Renal cortex interstitium (tissue), 11 donors: ENCODE data around the gene HOXA7. TPM values are rescaled to one million over a fixed set of nuclear protein-coding genes. Genes with fewer than 3 reads are reported as not detected.

Experiments used
- DNase-seq, 11 donors: peaks; one replicate each; pipeline ENCODE4 v3.0.0-alpha.2; 2013; ENCODE audit warnings: low read depth in 9 of 11, low spot score in 4 of 11; ENCODE audit errors: extremely low read depth in 1 of 11
- polyA plus RNA-seq, 3 donors: library from polyadenylated mRNA; unstranded; fragments of 120-200 nt; gene quantifications; one replicate each; pipeline ENCODE4 v1.2.1, GENCODE V29; 2013; ENCODE audit not compliant: insufficient read length in 3 of 3

Gene HOXA7
- polyA plus RNA-seq, 3 donors = 24.3 to 31.7 (median 31.4) TPM

DNA sequence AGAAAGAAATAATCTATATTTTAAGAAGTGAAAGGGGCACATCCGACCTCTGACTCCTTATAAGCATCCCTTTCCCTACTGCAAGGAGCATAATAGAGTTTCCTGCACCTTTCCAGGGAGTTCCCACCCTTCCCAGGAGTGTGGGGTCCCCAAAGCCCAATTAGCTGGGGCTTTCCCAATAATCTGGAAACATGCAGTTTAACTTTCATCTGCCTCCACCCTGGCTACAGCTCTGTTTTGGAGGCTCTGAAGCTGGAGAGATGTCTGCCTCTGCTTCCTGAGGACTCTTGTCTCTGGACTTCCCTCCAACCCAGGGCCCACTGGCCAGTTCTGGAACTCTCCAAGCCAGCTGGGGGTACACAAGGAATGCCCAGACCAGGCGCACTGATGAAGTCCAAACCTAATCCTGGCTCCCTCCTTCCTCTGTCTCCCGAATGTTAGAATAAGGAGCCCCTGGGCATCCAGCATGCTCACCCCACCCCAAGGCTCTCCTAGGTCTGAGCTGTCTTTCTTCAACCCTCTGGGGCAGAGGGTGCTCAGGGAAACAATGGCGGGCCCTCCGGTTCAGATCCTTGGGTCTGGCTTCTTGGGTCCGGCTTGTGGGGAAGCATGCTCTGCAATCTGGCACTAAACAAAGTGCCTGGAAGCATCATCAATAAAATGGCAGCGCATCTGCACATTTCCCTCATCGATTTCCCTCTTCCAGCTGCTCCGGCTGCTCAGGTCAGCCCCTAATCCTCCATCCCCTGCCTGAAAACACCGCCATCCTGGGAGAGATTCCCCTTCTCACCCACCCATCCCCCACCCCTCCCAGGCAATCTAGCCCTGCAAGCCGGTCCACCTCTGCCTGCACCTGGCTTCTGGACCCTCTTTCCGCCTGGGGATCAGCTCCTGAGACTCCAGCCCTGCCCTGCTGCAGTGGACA, 39.3 kb downstream of the HOXA7 start:
- no peak for DNase-seq

DNA sequence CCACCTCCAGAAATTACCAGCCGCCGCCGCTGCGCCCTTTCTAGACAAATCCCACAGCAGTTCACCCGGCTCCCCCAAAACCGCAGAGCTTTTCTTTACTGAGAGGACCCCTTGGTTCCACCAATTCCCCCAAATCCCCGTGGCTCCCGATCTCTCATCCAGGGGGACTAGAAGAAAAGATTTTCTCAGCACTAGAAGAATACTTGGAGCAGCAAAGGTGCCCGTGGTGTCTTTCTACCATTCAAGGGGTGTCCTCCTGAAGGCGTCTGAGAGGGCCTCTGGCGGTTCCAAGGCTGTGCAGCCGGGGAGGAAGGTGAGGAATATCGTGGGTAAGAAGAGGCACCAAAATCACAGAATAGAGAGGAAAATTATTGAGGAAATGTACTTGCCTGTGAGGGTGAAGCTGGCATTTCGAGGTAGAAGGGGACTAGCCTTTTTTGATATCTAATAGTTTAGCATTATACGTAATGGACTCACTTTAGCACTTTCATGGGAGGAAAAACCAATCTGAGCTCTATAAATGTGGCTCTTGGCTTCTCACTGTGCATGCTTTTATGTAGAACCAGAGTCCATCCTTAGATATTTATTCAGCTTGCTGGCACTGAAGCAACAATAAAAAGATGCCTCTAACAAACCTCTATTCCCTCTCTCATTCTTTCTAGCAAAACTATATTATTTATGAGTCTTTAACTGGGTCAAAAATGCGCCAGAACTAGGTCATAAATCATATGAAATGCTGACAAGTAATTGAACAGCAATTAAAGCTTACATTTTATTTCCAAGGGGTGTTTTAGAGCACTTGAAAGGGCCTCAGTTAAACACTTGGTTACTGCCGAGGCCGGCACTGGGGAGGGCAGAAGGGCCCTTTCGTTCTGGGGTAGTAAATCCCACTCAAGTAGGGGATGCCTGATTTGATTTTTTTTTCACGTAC, 40.2 kb downstream of the HOXA7 start:
- no peak for DNase-seq

DNA sequence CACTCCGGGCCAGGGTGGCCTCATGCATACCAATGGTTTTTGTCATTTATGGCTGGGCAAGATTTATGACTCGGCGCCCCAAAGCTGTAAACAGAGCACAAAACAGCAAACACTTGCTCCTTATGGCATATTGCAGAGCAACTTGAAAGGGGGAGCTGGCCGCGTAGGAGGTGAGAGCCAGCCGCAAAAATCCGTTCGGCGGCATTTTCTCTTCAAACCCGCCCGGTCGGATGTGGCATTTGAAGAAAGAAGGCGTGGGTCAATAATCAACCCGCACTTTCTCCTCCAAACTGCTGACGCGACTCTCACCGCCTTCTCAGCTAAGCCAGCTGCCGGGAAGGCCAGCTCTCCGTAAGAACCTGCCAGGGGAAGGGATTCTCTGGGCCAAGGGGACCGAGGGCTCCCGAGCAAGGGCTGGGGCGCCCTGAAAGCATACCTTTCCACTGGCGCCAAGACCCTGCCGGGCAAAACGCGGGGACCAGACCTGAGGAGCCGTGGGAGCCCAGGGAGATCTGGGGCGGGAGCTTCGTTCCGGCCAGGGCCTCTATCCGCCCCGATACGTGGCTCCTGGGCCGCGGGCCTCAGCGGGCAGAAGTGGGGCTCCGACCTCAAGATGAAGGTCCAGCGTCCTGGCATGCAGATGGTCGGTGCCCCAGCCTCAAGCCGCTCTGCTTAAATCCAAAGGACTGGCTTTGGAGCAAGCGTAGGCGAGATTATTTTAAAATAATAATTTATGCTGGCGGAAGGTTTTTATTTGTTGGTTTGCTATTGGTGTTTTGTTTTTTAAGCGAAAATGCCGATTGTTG, 41.1 kb downstream of the HOXA7 start:
- DNase-seq = peak in 5 of 11 donors; percentile 80 to 93 (median 89)

DNA sequence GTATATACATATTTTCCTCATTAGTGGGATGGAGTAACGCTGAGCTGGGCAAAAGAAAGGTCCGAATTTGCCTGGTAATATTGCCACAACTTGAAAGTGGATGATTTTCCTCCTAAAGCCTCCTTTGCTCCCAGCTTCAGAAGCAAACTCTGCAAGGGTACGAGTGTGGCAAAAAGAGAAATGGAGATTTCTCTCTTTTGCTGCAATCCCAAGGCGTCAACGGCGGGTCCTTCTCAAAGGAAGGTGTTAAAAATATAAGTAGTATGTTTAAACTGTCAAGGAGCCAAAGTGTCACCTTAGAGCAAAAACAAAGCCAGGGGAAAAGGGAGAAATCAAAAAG, 41.6 kb downstream of the HOXA7 start:
- DNase-seq = no peak

DNA sequence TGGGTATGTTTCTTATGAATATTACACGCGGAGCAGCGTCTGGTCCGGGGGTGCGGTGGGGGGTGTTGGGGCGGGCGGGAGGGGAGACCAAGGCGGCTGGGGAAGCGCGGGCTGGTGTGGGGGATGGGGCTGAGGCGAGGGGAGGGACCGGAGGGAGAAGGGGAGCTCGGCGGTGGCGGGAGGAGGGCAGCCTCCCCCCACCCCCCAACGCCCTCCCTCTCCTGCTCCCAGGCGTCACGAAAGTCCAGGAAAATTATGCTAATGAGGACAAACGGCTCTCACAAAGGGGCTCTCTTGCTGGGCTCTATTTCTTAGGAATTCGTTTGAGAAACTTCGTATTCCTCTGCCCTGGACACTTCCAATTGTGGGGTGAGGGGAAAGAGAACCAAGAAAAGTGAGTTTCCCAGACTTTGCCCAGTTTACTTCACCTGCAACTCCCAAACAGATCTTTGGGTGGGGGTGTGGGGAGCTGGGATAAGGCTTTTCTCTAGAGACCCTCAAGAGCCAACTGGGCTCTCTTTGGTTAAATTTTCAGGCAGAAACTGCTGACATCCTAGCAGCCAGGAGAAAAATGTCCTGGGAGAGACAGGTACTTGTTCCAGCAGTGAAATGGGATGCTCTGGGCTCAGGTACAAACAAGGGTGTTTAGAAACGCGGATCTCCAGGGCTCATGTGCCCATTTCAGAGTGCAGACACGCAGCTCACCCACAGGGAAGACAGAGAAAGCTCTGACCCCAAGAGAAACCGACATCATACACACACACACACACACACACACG, 42.3 kb downstream of the HOXA7 start:
- peak in 1 of 11 donors; percentile 79 for DNase-seq

DNA sequence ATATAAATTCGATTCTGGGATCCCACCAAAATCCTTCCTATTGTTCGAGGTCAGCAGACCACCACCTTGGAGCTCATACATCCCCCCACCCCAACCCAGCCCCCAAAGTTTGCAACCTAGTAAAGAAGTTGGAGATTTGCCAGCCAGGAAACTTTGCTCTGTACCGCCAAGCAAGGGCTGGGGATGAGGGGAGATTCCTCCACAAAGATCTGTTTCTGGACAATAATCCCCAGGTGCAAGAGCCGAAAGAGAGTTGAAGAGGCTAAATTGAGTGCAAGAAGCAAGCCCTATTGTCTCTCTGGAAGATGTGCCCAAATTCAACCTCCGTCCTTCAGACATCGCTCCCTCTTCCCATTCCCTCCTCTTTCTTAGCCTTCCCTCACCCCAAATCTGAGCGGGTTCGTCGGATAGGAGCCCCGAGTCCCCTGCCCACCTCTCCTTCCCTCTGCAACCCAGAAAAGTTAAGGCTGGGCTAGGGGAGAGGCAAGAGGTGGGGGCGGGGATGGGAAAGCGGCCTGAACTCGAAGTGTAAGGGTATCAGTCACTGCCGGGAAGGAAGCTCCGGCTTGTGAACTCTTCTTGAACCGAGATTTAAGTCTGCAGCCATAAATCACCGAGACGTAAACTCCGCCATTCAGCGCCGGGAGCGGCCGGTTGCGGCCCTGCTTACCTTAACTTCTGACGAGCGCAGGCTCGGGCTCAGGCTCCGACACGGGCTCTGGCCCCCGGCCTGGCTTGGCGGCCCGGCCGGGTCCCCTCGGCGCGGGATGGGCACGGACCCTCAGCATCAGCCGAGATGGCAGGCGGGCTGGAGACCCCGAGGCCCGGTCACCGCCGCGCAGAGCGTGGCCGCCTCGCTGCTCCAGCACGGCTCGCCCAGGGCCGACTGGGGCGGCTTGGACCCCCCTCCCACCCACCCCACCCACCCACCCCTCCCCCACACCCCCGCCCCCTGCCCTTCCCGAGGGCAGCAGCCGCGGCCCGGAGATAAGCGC, 43.2 kb downstream of the HOXA7 start:
- DNase-seq = peak in 7 of 11 donors; percentile 86 to 95 (median 91)

DNA sequence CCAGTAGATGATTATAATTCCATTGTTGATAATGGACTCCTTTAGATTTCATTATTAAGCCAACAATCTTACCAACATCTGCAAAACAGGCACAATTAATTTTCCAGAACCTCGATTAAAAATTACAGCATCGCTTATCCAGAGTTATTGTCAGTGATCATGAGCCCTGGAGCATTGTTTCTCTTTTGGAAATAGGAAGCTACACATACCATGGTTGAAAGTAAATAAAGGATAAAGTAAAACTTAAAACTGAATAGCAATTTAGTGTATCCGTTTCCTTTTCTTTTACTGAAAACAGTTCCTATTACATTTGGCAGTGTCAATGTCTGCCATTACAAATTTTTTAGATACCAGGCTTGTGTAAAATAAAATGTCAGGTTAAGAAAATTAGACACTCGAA, 44.1 kb downstream of the HOXA7 start:
- no peak for DNase-seq

DNA sequence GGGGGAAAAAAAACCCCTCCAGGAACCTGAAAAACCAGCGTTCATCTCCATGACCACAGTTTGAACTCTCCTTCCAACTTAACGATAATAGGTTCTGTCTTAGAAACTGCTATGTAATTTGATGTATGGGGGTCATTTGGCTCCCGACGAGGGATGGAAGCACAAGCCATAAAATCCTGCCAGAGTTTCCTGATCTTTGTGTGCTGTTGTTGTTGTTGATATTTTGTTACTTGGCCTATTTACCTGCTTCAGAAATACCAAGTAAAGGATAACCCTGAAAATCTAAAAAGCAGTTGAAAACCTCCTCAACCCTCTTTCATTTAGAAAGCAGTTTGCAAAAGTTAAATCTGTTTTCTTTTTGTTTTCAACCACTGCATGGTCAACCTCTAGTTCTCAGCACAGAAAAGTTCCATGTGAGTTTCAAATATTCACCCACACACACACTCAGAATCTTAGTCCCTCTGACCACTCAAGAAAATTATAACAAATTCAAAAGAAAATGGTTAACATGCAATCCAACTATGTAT, 44.7 kb downstream of the HOXA7 start:
- DNase-seq = no peak

DNA sequence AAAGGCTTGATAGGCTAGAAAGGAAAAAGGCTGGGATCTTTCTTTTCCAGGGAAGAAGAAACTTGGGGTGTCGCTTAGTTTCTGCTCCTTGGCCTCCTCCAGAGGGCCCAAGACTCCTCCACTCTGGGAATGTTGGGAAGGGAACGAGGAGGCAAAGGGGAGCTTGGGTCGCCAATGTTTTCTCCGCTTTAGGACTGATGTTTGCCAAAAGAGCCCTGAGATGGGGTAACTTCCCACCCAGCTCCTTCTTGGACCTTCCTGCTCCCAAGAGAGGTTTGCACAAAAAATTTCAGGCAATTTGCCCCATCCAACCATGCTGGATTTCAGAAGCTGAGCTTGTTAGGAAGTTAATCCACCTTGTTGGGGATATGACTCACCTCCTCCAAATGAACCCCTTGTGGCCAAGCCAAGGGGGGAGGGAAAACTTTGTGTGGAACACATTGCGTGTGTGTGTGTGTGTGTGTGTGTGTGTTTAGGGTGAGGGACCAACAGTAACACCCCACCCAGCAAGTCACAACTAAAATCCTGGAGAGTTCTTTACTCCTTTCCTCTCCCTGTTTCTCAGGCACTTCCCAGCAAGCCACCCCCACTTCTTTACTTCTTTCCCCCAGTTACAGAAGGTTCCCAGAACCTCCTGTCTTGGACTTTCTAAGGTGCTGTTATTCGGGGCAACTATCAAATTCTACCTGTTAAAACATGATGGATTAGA, 45.3 kb downstream of the HOXA7 start:
- no peak for DNase-seq

DNA sequence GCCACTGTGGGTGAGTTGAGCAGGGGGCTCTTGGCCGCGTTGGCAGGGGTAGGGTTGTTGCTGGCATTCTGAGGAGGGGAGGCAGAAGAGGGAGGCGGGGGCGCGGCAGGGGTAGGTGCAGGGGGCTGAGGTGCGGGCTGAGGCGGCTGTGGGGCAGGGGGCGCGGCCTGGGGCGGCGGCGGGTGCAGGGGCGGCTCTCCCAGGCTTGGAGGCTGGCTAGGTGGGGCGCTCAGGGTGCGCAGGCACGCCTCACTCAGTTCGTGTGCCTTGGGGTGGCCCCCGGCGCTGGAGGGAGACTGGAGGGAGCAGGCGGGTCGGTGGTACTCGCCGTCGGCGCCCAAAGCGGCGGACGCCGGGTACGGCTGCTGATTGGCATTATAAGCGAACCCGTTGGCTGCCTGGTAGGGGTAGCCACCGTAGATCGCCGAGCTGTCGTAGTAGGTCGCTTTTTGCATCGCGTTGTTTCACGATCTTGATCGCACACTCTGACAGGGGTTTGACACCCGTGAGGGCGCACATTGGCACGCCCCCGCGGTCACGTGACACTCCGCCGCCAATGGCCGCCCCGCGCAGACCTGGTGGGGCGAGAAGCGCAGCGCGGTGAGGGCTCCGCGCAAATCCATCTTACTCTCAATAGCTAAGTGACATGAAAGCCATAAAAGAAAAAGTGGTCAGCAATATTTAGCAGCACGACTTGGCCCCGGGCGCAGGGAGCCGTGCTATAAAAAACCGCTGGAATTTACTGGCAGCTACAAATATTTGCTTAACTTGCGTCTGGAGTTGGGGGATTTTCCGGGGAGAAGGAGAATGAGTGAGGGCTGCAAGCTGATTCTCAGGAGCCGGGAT, 46.1 kb downstream of the HOXA7 start:
- peak in 1 of 11 donors; percentile 77 for DNase-seq

DNA sequence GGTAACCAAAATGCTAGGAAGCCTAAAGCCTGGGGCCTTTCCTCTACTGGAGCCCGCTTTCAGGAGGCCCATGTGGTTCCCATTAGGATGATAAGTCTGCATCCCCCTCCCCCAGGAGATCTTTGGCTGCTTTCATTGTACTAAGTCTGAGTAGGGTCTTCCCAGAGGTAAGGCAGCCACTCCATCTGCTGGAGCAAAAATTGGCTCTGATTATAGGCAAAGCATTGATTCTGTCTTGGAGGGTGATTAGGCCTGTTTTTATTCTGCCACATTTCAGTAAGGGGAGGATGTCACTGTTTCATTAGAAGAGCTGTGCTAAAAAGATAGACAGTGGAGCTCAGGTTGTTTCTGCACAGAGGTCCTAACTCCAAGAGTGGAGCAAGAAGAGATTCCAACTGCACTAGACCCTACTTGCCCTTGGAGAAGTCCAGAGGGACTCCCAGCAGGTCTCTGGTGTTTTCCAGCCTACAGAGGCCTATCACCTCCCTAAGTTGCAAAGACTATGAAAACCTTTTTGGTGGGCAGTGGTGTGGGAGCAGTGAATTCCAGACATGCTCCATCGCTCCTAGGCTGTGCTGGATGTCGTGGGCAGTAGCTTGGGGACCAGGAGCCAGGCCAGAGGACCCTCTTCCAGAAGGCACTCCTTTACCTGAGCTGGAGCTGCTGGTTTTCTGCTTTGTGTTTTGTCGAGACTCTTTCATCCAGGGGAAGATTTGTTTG, 46.8 kb downstream of the HOXA7 start:
- no peak for DNase-seq

DNA sequence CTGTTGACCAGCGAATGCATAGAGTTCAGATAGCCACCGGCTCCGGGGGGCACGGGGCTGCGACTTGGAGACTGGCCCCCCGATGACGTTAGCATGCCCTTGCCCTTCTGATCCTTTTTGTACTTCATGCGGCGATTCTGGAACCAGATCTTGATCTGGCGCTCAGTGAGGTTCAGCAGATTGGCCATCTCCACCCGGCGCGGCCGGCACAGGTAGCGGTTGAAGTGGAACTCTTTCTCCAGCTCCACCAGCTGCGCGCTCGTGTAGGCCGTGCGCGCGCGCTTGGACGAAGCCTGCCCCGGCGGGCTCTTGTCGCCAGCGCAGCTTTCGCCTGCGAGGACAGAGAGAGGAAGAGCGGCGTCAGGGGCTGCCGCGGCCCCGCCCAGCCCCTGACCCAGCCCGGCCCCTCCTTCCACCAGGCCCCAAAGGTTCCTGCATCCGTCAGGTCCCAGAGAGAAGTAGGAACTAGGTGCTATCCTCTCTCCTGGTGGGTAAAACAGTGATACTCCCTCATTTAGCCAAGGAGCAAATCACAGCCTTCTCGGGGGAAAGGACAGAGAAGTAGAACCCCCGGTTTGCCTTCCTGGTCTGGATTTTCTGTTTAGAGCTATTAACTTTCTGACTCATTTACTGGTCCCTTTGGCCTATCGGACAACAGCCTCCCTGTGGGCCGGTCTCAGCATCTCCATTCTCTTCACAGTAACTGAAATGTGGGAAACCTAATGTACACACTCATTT, 47.9 kb downstream of the HOXA7 start:
- no peak for DNase-seq

DNA sequence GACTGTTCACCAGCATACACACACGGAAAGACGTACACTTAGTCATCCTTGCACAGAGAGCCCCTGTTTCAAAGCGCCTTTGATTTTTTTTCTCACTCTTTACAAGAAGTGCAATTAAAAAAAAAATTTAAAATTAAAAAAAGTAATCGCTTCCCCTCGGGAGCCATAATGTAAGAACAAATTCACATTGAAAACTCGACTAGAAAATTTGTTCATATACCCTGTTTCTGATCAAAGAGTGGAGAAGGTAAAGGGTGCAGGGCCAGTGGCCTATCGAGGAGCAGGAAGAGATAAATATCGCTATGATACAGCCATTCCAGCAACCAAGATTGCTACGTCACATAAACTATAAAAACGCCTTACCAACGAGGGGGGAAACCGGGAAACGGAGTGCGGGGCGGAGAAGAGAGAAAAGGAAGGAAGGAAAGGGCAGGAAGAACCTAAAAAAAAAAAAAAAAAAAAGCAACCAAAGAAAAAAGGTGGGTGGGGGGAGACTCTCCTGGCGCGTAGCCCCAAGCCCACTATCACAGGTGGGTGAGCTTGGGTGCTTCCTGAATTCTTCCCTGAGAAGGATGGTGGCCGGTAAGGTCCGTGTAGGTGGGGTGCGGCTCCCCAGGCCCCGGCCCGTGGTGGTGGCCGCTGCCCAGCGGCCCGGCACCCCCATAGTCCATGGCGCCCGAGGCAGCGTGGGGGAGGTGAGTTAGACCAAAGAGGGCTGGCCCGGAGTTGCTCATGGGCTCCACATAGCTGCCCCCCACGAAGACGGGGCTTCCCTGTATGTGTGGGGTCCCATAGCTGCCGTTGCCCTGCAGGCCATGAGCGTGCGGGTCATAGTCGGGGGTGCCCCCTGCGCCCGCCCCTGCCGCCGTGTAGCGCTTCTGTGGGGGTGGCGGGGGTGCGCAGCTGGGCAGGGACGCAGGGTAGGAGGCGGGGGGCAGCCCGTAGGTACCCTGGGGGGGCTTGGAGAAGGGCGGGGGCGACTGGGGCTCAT, 48.8 kb downstream of the HOXA7 start:
- peak in 1 of 11 donors; percentile 6 for DNase-seq
